ENCODE measurements around the gene TMEM18.

TMEM18 gene

DNA sequence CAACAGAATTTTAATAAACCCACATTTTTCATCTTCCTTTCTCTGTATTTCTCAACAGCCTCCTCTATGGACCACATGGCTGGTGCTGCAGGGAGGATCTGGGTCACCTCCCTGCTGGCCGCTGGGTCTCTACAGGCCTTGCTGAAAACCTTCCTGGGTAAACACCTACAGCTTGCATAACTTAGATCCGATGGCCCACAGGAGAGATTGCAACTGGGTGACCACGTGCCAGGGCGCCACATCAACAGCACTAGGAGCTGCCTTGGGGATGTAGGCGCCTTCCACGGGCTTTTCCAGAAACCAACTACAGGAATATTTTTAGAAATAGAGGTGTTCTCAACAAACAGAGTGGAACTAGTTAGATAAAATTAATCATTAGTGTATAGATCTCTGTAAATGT, 19.4 kb downstream of the TMEM18 start:
- TF ChIP-seq, protein P1, sequence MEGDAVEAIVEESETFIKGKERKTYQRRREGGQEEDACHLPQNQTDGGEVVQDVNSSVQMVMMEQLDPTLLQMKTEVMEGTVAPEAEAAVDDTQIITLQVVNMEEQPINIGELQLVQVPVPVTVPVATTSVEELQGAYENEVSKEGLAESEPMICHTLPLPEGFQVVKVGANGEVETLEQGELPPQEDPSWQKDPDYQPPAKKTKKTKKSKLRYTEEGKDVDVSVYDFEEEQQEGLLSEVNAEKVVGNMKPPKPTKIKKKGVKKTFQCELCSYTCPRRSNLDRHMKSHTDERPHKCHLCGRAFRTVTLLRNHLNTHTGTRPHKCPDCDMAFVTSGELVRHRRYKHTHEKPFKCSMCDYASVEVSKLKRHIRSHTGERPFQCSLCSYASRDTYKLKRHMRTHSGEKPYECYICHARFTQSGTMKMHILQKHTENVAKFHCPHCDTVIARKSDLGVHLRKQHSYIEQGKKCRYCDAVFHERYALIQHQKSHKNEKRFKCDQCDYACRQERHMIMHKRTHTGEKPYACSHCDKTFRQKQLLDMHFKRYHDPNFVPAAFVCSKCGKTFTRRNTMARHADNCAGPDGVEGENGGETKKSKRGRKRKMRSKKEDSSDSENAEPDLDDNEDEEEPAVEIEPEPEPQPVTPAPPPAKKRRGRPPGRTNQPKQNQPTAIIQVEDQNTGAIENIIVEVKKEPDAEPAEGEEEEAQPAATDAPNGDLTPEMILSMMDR (conservative IDR thresholded peaks at IDR 0.05; ENCODE audit: low read depth) = no peak
- H3K27ac ChIP-seq = no peak overlapping the region
- CTCF ChIA-PET = interaction anchor here (1.5 kb wide), 1 partner anchor 9 kb away, joined by 3 read pairs; no protein-coding TSS in a partner anchor
- DNase-seq (ENCODE audit: low spot score) = no peak
- POLR2A ChIA-PET (ENCODE audit: low non-redundant PET) = no interaction called here

DNA sequence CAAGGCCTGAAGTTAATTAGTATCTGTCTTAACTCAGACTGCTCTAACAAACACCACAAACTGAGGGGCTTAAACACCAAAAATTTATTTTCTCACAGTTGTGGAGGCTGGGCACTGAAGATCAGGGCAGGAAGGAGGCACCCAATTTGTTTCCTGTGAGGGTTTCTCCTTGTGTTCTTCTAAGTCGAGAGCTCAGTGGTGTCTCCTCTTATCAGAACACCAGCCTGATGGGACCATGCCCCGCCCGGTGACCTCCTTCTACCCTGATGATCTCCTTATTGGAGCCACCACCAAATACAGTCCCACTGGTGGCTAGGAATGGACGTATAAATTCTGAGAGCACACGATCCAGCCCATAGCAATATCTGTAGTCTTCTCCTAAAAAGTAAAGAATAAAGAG, 20.5 kb downstream of the TMEM18 start:
- ChIA-PET POLR2A (ENCODE audit: low non-redundant PET) (no interaction called here), CTCF (no interaction called here)

DNA sequence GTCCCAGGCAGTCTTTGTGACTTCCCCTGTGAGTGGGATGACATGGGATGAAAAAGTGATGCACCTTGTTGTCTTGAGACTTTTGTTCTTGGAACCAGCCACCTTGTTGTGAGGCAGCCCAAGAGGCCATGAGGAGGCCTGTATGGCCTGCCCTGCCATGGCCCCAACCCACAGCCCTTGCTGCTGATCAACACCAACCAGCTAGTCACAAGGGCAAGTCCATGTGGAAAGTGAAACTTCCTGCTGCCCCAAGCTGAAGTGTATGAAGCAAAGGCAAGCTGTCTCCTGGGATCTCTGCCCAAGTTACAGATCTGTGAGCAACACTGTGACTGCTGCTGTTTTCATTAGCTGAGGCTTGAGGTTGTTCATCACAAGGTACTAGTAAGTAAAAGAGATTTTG, 21.6 kb downstream of the TMEM18 start:
- ChIA-PET POLR2A (ENCODE audit: low non-redundant PET) (interaction anchor here (0.7 kb wide), 1 partner anchor 391 kb away, joined by 3 read pairs; no protein-coding TSS in a partner anchor), CTCF (no interaction called here)
- no peak overlapping the region for H3K27ac ChIP-seq
- no peak for DNase-seq (ENCODE audit: low spot score)
- TF ChIP-seq, protein P1 (conservative IDR thresholded peaks at IDR 0.05; ENCODE audit: low read depth) = no peak

More for the DNA sequence above, 20.5 kb downstream of the TMEM18 start:
- no peak for DNase-seq (ENCODE audit: low spot score)
- TF ChIP-seq, protein P1 (conservative IDR thresholded peaks at IDR 0.05; ENCODE audit: low read depth) = no peak
- no peak overlapping the region for H3K27ac ChIP-seq

DNA sequence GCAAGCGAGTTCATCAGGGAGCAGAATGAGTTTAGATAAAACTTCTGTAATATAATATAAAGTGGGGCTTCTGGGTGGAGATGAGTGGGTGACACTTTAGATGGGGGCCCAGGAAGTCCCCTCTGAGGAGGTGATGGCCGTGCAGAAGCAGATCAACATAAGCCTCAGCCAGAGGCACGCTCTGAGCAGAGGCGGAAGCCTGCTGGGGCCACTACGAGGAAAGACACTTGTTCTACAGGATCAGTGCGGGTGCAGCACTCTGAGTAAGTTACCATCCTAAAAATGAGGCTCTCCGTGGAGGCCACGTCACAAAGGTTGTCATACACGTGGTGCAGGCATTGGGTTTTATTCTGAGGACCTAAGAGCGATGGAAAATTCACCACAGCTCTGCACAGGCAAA, 22.3 kb downstream of the TMEM18 start:
- ChIA-PET CTCF (no interaction called here), POLR2A (ENCODE audit: low non-redundant PET) (no interaction called here)
- H3K27ac ChIP-seq = no peak overlapping the region
- TF ChIP-seq, protein P1 (conservative IDR thresholded peaks at IDR 0.05; ENCODE audit: low read depth) = no peak
- DNase-seq (ENCODE audit: low spot score) = no peak

DNA sequence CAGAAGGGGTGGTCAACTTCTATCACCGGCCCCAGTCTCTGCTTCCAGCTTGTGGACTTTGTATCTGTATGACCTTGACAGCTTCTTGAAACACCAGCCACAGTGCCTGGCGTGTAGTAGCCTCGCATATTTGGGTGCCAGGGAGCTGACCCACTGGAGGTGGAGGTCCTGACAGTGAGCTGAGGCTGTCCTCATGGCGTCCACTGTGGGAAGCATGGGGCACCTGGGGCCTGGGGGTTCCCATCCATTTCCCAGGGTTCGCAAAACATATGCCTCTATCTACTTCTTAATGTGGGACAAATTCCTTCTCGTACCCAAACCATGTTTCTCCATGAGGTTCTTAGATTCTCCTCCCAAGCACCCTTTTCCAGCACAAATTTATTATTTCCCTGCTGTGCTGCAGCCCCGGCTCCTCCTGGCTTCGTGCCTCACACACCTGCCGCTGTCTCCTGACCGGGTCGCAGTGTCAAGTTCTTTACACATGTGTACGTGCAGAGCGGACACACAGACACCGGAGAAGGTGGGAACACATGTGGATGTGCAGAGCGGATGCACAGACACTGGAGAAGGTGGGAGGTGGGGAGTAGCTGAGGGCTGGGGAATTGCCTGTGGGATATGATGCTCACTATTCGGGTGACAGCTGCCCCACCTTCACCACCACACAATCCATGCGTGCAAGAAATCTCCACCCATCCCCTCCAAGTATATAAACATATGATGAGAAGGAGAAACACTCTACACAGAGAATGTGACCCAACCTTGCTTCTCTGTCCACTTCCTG, 23.4 kb downstream of the TMEM18 start:
- H3K27ac ChIP-seq = no peak overlapping the region
- DNase-seq (ENCODE audit: low spot score) = no peak
- POLR2A ChIA-PET (ENCODE audit: low non-redundant PET) = no interaction called here
- CTCF ChIA-PET = no interaction called here
- TF ChIP-seq, protein P1 (conservative IDR thresholded peaks at IDR 0.05; ENCODE audit: low read depth) = no peak

DNA sequence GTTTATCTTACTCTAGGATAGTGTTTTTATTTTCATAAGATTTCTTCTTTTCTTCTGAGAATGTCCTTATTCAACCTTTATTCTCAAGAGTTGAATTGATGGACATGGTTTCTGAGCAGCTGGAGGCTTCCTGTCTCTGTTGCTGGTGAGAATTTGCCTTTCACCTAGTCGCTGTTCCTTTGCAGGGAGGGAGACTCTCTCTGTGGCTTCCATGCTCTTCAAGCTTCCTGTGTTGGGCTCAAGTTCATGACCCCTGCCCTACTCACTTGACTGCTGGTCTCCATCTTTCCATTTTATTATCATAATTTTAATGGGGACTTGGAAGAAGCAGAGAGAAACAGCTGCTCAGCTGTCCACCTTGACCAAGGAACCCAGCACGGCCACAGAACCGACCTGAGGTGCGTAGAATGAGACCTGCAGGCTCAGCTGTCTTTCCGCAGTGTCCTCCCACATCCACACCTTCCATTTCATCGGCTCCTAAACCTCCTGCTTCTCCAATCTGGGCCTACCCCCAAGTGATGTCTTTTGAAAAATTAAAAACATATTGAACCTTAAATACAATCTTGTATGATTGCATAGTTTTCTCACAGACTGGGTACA, 24.2 kb downstream of the TMEM18 start:
- no peak overlapping the region for H3K27ac ChIP-seq
- POLR2A ChIA-PET (ENCODE audit: low non-redundant PET) = no interaction called here
- CTCF ChIA-PET = no interaction called here
- TF ChIP-seq, protein P1 (conservative IDR thresholded peaks at IDR 0.05; ENCODE audit: low read depth) = no peak
- DNase-seq (ENCODE audit: low spot score) = no peak
